GM19043 (cell line): ENCODE results near the gene PVR.
"Not testable (repeated sequence)": the region's sequence is repeated elsewhere in the genome, so short reads cannot be mapped to it uniquely, and the experiment has no call there.

ENCODE experiments used
- ATAC-seq: cut with Tn5 transposase; IDR thresholded peaks from one replicate; pipeline ENCODE4 v1.9.1; 2021; ENCODE audit warnings: low read depth; ENCODE audit not compliant: unreplicated experiment

PVR gene

DNA sequence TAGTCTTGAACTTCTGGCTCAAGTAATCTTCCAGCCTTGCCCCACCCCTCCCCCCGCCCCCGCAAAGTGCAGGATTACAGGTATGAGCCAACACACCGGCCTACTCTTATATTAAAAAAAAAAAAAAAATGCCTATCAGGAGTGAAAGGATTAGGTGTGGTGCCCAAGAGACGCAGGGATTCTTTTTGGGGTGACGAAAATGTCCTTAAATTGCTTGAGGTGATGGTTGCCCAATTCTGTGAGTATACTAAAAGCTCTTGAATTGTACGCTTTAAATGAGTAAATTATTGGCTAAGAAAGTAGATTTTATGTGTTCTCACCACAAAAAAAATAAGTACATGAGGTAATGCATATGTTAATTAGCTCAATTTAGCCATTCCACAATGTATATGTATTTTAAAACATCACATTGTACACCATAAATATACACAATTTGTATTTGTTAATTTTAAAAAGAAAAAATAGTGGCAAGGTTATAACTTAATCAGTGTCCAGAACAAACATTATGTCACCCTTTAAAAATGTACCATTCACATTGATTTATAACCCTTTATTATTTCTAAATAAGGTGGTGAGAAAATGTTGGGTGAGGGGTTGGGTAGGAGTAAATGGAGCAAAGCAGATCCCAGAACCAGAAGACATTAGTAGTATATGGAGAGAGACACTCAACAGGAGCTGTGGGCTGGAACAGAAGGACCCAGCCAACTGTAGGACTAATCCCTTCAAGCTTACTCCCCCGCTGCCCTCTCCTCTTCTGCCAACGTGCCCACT, 26.4 kb upstream of the PVR start:
- no peak for ATAC-seq

DNA sequence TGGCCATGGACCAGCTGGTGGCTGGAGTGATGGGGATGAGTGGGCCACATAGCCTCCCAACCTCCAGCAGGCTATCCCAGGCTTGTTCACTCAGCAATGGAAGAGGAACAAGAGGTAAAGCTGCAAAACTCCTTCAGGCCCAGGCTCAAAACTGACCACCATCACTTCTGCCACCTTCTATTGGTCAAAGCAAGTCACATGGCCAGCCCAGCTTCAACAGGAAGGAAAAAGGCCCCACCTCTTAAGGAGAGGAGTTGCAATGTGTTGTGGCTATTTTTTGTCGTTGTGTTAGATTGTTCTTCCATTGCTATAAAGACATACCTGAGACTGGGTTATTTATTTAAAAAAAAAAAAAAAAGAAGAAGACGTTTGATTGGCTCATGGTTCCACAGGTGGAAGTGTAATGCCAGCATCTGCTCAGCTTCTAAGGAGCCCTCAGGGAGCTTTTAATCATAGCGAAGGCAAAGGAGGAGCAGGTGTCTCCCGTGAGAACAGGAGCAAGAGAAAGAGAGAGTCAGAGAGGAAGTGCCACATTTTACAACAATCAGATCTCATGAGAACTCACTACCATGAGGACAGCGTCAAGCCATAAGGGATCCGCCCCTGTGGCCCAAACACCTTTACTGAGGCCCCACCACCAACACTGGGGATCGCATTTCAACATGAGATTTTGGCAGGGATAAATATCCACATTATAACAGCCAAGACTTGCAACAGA, 24.9 kb upstream of the PVR start:
- ATAC-seq: no peak

DNA sequence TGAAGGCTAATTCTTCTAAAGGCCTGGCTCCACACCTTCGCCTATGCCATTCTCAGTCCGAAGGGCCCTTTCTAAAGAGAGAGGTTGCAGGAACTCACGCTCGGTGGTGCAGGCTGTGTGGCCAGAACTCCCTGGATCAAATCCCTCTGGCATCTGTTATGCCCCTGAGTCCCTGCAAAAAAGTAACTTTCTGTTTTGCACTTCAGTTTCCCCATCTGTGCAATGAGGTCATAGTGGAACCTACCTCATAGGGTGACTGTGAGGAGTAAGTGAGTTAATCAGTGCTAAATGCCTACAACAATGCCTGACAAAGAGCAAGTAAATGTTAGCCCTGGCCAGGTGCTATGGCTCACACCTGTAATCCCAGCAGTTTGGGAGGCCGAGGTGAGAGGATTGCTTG, 23.0 kb upstream of the PVR start:
- ATAC-seq: no peak

DNA sequence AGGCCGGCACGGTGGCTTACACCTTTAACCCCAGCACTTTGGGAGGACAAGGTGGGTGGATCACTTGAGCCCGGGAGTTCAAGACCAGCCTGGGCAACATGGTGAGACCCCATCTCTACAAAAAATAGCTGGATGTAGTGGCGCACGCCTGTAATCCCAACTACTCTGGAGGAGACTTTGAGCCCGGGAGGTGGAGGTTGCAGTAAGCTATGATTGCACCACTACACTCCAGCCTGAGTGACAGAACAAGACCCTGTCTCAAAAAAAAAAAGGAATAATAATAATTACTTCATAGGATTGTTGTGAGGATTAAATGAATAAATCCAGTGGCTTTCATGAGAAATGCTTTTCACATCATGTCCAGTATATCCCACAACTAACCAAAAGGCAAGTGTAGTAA, 22.3 kb upstream of the PVR start:
- ATAC-seq: no peak

DNA sequence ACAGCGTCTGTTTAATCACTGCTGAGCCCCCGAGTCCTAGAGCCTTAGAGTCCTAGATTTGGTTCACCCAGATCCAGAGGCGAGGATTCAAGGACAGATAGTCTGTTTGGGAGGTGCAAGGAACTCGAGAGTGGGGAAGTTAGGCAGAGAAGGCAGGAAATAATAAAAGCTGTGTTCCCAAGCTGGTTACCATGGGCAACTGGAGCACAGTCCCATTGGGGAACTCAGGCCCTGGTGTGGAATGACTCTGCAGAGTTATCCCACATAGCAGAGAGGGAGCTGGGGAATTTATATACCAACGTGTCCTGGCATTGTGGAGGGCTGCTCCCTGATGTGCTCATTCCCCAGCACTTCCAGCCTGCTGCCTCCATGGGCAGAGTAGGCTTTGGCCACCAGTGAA, 20.6 kb upstream of the PVR start:
- no peak for ATAC-seq

DNA sequence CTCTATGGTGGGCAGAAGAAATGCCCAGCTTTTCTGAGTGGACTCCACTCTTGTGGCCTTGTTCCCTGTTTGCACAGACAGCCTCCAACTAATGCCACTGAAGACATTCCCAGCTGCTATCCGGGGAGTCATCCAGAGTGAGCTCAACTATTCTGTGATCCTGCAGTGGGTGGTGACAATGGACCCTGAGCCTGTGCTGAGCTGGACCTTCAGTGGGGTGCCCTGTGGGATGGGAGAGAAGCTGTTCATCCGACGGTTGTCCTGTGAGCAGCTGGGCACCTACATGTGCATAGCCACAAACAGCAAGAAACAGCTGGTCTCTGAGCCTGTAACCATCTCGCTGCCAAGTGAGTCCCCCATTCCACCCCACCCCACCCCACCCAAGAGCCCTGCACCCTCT, 20.1 kb upstream of the PVR start:
- ATAC-seq: no peak

DNA sequence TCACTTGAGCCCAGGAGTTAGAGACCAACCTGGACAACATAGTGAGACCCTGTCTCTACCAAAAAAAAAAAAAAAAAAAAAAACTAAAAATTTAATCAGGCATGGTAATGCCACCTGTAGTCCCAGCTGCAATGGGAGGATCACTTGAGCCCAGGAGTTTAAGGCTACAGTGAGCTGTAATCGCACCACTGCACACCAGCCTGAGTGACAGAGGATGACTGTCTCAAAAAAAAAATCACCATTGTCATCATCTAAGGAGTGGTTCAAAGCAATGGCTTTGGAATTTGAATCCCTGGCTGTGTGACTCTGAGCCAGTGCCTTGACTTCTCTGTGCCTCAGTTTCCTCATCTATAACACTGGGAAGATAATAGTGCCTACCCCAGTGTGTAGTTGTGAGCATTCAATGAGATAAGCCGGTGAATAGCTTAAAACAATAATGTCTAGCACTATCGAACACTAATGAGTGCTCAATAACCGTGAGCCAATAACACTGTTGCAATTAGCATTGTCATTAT, 18.8 kb upstream of the PVR start:
- ATAC-seq: no peak

DNA sequence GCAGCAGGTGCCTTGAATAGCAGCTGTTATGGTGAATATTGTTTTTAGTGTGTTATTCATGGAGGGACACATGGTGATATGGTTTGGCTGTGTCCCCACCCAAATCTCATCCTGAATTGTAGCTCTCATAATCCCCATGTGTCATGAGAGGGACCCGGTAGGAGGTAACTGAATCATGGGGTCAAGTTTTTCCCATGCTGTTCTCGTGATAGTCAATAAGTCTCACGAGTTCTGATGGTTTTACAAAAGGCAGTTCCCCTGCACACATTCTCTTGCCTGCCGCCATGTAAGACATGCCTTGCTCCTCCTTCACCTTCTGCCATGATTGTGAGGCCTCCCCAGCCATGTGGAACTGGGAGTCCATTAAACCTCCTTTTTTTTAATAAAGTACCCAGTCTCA, 18.1 kb upstream of the PVR start:
- ATAC-seq: not testable (repeated sequence)

DNA sequence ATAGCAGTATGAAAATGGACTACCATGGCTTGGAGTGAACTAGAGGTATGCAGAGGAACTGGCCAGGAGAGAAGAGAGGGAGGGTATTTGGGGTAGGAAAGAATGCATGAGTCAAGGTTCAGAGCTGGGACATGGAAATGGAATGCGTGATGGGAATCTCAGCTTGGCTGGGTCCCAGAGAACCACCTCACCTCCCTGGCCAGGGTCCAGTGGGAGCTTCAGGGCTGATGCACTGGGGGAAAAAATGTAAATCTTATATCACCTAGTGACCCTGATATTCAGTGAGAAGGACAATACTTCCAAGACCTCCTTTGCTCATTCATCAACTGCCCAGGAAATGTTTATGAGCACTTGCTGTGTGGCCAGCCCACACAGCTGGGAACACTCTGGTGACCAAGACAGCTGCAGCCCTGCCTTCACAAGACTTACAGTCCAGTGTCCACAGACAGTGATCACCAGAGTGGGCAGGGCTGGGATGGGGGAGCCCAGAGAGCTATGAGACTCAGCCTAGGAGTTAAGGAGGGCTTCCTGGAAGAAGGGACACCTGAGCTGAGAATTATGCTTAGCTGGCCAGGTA, 17.6 kb upstream of the PVR start:
- ATAC-seq: no peak

DNA sequence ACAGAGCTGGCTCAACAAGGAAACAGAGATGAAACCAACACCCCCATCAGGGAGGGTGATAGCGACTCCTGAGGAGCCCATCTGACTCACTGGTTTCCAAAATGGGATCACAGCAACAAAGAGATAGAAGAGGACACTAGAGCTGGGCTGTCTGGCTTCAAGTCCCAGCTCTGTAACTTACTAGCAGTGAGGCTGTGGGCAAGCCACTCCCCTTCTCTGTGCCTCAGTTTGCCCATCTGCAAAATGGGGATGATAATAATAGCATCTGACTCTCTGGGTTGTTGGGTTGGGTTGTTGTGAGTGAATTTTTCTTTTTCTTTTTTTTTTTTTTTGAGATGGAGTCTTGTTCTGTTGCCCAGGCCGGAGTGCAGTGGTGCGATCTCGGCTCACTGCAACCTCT, 16.1 kb upstream of the PVR start:
- no peak for ATAC-seq

DNA sequence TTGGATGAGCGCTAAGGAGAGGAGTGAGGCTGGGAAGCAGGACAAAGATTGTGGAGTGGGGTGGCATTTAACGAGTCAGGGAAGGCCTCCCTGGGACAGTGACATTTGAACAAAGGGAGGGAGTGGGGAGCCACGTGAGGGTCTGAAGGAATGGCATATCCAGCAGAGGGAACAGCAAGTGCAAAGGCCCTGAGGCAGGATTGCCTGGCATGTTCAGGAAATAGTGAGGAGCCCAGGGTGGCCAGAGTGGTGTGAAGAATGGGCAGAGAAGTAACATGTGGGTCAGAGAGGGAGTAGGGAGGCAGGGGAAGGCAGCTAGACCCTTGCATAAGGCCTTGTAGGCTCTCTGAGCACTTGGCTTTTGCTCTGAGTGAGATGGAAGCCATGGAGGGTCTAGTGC, 14.9 kb upstream of the PVR start:
- no peak for ATAC-seq

DNA sequence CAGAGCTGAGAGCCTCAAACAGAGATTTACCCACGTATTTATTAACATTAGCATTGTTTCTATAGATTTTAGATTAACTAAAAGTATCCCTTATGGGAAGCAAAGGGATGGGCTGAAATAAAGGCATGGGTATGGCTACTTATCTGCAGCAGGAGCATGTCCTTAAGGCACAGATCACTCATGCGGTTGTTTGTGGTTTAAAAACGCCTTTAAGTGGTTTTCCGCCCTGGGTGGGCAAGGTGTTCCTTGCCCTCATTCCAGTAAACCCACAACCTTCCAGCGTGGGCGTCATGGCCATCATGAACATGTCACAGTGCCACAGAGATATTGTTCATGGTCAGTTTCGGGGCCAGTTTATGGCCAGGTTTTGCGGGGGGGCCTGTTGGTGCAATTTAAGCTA, 12.1 kb upstream of the PVR start:
- not testable (repeated sequence) for ATAC-seq

DNA sequence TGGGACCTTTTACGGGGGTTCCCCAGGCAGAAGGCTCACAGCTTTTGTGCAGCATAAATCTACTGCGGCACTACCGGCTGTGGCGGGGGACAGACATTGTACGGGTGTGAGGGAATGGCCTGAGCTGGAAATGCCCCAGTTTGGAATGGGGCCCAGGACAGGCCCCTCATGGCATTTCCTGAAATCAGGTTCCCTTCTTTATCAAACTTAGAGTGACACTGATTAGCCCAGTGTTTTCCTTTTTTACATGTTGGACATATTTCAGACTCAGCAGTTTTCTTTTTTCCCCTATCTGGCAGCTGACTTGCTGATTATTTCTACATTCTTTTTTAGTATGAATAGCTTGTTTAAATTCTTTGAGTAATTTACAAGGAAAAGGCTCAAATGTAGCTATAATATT, 9.7 kb upstream of the PVR start:
- not testable (repeated sequence) for ATAC-seq

DNA sequence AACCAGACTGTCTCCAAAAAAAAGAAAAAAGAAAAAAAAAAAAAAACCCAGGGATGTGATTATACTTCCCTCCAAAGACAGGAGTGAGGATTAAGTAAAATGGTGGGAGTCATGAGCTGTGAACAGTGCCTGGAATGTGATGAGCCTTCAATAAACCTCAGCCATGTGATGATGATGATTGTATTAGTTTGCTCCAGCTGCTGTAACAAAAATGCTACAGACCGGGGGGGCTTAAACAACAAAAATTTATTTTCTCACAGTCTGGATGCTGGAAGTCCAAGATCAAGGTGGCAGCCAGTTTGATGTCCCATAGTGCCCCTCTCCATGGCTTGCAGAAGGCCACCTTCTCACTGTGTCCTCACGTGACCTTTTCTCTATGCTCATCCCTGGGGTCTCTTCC, 8.9 kb upstream of the PVR start:
- no peak for ATAC-seq

DNA sequence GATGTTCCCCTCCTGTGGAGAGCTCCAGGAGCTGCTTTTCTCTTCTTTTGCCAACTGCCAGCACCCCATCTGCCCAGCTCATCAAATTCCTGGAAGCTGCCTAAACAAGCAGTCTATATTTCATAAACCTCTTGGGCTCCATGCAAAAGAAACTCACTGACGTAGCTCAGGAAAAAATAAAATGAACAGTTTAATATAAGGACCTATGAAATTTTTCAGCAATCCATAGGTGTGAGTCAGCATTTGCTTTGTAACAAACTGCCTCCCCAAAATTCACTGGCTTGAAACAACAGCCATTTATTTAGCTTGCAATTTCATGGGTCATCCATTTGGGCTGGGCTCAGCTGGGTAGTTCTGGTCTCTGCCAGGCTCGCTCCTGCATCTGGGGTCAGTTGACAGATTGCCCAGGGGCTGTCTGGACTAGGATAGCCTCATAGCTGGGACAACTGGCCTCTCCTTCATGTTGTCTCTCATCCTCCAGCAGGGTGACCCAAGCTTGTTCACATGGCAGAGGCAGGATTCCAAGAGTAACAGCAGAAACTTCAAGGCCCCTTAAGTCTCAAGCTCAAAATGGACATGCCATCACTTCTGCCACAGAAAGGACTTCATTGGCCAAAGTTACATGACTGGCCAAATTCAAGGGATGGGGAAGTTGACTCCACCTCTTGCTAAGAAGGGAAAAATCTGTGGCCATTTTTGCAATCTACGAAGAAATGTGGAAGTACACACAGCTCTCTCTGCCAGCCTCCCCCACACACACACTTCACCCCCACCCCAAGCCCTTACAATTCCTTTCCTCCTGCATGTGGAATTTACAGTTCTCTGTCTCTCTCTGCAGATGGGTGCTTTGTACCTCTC, 7.9 kb upstream of the PVR start:
- ATAC-seq: no peak

DNA sequence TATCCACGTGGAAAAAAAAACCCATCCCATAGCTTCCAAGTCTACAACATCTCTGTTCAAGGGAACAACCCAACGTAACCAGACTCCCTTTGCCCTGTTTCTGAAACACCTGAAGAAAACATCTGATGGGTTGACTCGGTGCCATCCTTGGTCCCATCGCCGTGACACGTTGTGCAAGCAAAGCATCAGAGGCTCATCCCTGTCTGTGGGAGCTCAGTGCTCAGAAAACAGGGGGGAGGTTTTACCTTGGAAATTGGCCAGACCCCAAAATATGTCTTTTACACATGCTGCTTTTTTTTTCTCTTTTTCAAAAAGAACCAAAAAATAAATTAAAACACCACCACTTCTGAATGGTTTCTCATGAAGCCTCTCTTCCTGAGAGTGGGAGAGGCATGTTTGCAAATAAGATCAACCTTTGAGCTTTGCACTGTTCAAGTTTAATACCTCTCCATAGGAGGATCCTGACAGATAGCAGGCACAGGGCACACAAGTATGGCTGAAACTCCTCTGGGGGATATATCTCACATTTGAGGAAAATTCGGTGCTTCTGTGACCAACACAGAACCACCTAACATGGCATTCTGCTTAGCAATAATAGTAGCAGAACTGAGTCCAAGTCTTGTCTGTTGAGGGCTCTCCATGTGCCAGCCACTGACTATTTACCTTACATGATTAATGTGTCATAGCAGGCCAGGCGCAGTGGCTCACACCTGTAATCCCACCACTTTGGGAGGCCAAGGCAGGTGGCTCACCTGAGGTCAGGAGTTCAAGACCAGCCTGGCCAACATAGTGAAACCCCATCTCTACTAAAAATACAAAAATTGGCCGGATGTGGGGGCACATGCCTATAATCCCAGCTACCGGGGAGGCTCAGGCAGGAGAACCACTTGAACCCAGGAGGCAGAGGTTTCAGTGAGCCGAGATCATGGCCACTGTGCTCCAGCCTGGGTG, 7.0 kb upstream of the PVR start:
- no peak for ATAC-seq

DNA sequence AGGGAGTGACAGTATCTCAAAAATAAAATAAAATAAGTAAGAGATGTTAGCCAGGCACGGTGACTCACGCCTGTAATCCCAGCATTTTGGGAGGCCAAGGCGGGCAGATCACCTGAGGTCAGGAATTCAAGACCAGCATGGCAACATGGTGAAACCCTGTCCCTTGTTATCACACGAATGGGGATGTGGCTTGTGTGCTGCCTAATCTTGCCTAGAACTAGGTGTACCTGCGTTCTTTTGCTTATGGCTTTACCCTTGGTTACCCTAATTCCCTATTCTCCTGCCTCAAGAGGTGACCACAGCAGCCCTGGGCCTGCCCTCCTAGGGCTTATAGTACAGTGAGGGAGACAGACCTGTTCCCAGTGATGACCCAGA, 6.3 kb upstream of the PVR start:
- ATAC-seq: no peak

DNA sequence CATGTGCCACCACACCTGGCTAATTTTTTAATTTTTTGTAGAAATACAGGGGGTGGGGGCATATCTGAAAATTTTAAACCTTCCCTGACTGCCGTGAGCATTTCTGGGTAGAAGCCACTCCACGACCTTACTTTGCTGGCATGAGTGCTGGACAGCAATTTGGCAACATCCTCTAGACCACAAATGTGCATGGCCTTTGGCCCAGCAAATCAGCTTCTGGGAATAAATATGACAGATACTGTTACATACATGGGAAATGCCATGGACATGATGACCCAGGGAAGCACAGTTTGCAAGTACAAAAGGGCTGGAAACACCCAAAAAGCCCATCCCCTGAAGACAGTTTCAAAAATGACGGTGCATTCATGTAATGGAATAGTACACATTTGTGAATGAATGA, 3.2 kb upstream of the PVR start:
- ATAC-seq: no peak

DNA sequence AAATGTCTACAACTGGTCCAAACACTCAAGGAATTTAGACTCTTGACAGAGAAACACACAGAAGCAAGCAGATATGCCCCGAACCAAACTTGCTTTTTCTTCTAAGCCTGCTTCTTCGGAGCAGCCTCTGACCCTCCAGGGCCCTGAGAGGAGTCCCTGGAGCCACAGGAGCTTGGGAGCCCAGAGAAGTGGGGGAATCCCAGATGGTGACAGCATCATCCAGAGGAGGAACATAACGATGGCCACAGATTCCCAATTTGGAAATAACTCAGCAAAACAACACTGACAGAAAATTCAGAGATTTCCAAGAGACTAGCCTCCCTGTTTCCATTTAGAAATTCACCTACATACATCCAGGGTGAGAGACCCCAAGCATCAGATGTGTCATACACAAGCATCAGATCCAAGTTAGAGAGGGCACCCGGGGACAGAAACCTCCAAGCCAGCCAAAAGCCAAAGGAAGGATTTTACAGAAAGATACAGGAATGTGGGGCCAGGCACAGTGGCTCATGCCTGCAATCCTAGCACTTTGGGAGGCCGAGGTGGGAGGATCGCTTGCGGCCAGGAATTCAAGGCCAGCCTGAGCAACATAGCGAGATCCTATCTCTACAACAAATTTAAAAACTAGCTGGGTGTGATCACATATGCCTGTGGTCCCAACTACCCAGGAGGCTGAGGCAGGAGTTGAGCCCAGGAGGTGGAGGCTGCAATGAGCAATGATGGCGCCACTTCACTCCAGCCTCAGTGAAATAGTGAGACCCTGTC, 2.0 kb upstream of the PVR start:
- ATAC-seq: no peak
